ENCODE measurements around the gene RCHY1. TPM values are rescaled to one million over a fixed set of nuclear protein-coding genes. Genes with fewer than 3 reads are reported as not detected.

Gene RCHY1
- polyA plus RNA-seq = 76.8 and 82.4 TPM in 2 replicates

DNA sequence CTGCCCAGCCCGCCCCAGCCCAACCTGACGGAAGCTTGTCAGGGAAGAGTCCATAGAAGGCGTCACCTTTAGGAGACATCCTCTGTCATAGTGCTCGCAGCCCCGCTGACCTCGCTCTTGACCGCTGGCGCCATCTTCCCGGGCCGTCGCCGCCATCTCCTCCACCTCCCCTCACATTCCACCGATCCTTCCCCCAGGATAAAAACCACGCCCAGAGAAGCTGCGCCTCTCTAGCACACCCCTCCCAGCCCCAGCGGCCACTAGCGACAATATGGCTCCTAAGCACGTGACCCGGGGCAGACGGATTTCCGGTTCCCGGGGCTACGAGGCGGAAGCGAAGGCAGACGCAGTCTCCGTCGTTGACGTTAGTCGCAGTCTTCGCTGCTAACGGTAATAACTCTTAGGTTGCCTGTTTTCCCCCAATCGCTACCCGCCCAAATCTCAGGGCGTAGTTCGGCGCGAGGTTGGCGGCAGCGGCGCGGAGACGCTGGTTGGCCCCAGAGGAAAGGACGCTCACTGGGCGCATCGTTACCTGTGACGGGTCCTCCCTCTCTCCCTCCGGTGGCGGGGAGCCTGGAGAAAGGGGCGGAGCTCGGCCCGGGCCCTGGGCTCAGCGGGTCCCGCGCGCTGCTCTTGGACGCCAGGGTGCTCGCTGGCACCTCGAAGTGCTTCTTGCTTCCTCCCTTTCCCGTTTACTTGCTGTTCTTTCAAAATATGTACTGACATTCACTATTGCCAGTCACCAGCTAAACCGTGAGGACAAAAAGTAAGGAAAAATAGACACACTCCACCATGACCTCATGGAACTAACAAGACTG lies at the start of gene RCHY1, which contains the start of gene THAP6:
Gene RCHY1 (minus strand): TSS at position 273 of the 818 bp plus-strand sequence. CDS start 117 bp downstream, at position 156.
Gene THAP6 (plus strand): TSS at position 343 of the 818 bp plus-strand sequence. CDS start 980 bp downstream, outside the sequence.

DNA sequence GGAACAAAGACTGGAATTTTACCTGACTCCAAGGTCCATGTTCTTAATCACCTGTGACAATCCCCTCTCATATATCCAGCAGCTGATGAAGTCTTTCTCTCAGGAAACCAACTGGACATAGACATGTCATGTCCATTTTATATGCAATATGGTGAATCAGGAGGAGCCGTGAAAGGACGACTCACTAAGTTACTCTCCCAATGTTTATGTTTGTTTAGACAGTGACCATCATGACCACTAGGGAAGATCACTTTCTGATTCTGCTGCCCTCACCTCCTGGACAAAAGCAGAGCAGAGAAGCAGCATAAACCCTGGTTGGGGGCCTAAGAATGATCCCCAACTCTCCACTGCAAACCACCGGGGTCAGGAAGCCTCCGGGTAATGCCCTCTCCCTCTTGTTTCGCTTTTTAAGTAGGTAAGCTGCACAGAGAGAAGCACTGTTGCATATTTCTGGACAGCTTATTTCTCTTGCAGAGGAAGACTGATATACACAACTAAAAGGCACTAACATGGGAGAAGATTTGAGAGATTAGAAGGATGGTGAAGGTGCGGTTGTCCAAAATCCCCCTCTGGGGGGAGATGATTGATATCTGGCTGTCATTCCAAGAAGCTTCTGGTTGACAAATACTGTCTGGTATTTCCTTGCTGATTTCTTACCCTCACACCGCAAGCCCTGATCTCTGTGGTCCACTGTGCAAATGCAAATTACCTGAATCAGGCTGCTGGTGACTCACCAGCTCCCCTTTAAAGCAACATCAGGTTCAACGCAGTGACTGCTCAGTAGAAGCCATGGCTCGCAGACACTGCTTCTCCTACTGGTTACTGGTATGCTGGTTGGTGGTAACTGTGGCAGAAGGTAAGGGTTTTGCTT lies 41.3 kb upstream of the RCHY1 start, which contains the start of gene ODAPH:
Gene ODAPH (plus strand): TSS at position 773 of the 871 bp plus-strand sequence. CDS start 17 bp downstream, at position 790.

Other genes with a start within 250 kb of the RCHY1 start
- gene THAP6, start 70 bp upstream of the RCHY1 start, polyA plus RNA-seq = 11.2 and 19.6 TPM in 2 replicates
- gene ODAPH, start 41.7 kb upstream of the RCHY1 start, polyA plus RNA-seq = 0.94 TPM in 1 of 2 replicates, not detected in the other
- gene CDKL2, start 116.1 kb upstream of the RCHY1 start, polyA plus RNA-seq = 30.2 and 43.3 TPM in 2 replicates
- gene G3BP2, start 159.0 kb upstream of the RCHY1 start, polyA plus RNA-seq = 217 and 251 TPM in 2 replicates
- 96.8 and 105 TPM in 2 replicates for gene USO1, start 210.2 kb upstream of the RCHY1 start, polyA plus RNA-seq